Neural progenitor cell (in vitro differentiated cells): ENCODE measurements around the gene HECTD4. TPM values are rescaled to one million over a fixed set of nuclear protein-coding genes. Genes with fewer than 3 reads are reported as not detected.
"Not testable (repeated sequence)": the region's sequence is repeated elsewhere in the genome, so short reads cannot be mapped to it uniquely, and the experiment has no call there.

ENCODE experiments used
- DNase-seq: peaks from one replicate; pipeline ENCODE4 v3.0.0-alpha.2; 2016; ENCODE audit warnings: low spot score
- H2AFZ ChIP-seq: fragments of 200-600 bp; sonication (generic); replicated peaks from 2 replicates; pipeline ENCODE4 v1.6.1; 2016; ENCODE audit warnings: antibody characterized with exemption
- H3F3A ChIP-seq: fragments of 200-600 bp; sonication (generic); 2 replicates; pipeline ENCODE4 v1.6.1; 2016; ENCODE audit warnings: antibody characterized with exemption, low read depth
- H3K27ac ChIP-seq: fragments of 200-600 bp; sonication (generic); 2 replicates; pipeline ENCODE4 v1.5.1; 2016; ENCODE audit warnings: mild to moderate bottlenecking
- H3K27me3 ChIP-seq: fragments of 200-600 bp; sonication (generic); 2 replicates; pipeline ENCODE4 v1.6.1; 2016; ENCODE audit warnings: mild to moderate bottlenecking, moderate library complexity
- H3K36me3 ChIP-seq: fragments of 200-600 bp; sonication (generic); 2 replicates; pipeline ENCODE4 v1.5.1; 2016
- H3K4me1 ChIP-seq: fragments of 200-600 bp; sonication (generic); 2 replicates; pipeline ENCODE4 v1.6.1; 2016; ENCODE audit warnings: mixed run types
- H3K4me2 ChIP-seq: fragments of 200-600 bp; sonication (generic); 2 replicates; pipeline ENCODE4 v1.6.1; 2016
- H3K4me3 ChIP-seq: fragments of 200-600 bp; sonication (generic); 2 replicates; pipeline ENCODE4 v1.5.1; 2016
- H3K79me2 ChIP-seq: fragments of 200-600 bp; sonication (generic); 2 replicates; pipeline ENCODE4 v1.6.1; 2016; ENCODE audit warnings: low read depth
- H3K9ac ChIP-seq: fragments of 200-600 bp; sonication (generic); 2 replicates; pipeline ENCODE4 v1.6.1; 2016
- H3K9me3 ChIP-seq: fragments of 200-600 bp; sonication (generic); 2 replicates; pipeline ENCODE4 v1.5.1; 2016; ENCODE audit warnings: low read depth
- H4K20me1 ChIP-seq: fragments of 200-600 bp; sonication (generic); 2 replicates; pipeline ENCODE4 v1.6.1; 2016; ENCODE audit warnings: low read depth
- H3K27ac Mint-ChIP-seq: 3 replicates; pipeline ENCODE4 v1.8.0; 2021; ENCODE audit warnings: mixed read lengths
- H3K27me3 Mint-ChIP-seq: 2 replicates; pipeline ENCODE4 v1.8.0; 2022; ENCODE audit warnings: low read depth, mild to moderate bottlenecking, inconsistent platforms, moderate library complexity, mixed read lengths; ENCODE audit not compliant: insufficient read depth
- H3K36me3 Mint-ChIP-seq: 3 replicates; pipeline ENCODE4 v1.8.0; 2021; ENCODE audit warnings: mixed read lengths
- H3K4me1 Mint-ChIP-seq: 3 replicates; pipeline ENCODE4 v1.8.0; 2021; ENCODE audit warnings: mixed read lengths
- H3K4me3 Mint-ChIP-seq: 3 replicates; pipeline ENCODE4 v1.8.0; 2021; ENCODE audit warnings: mild to moderate bottlenecking, moderate library complexity, mixed read lengths
- H3K9me3 Mint-ChIP-seq: 3 replicates; pipeline ENCODE4 v1.8.0; 2020; ENCODE audit warnings: mixed read lengths
- EZH2 ChIP-seq: fragments of 200-600 bp; sonication (generic); IDR thresholded peaks from 2 replicates; pipeline ENCODE4 v1.6.1; 2017; ENCODE audit warnings: antibody characterized with exemption, mild to moderate bottlenecking, moderate library complexity
- EZH2phosphoT487 ChIP-seq: fragments of 200-600 bp; sonication (generic); IDR thresholded peaks from 2 replicates; pipeline ENCODE4 v1.6.1; 2017; ENCODE audit warnings: antibody characterized with exemption
- total RNA-seq: library from RNA; depleted of rRNA; stranded (reverse); fragments of >200 nt; gene quantifications from 2 replicates; pipeline ENCODE4 v1.2.3, GENCODE V29; 2015; ENCODE audit warnings: low replicate concordance
- TF ChIP-seq, protein P1 (sequence below): fragments of 200-600 bp; sonication (generic); IDR thresholded peaks from 2 replicates; pipeline ENCODE4 v1.5.1; 2017; ENCODE audit warnings: antibody characterized with exemption, mild to moderate bottlenecking

Gene HECTD4
- total RNA-seq, 1 donor from 2014 or later: 11.0 TPM

DNA sequence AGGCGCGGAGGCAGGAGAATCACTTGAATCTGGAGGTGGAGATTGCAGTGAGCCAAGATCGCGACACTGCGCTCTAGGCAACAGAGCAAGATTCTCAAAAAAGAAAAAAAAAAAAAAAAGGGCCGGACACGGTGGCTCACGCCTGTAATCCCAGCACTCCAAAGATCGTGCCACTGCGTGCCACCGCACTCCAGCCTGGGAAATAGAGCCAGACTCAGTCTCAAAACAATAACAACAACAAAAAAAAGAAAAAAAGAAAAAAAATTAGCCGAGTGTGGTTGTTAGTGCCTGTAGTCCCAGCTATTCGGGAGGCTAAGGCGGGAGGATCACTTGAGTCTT is 27.6 kb upstream of the HECTD4 start:
- Histone ChIP-seq H4K20me1 (peaks cover 41% of the 10 kb centered on the region), H3K4me2 (no peak overlapping the region), H2AFZ (no peak overlapping the region), H3F3A (peaks cover 51% of the 10 kb centered on the region), H3K27ac (no peak overlapping the region), H3K79me2 (peaks cover 30% of the 10 kb centered on the region), H3K36me3 (peaks cover 31% of the 10 kb centered on the region), H3K27me3 (no peaks in the 10 kb centered on the region), H3K9me3 (no peaks in the 10 kb centered on the region), H3K4me1 (peaks cover 10% of the 10 kb centered on the region), H3K4me3 (no peak overlapping the region), H3K9ac (no peak overlapping the region)
- Mint-ChIP-seq H3K27me3 (peaks cover 8% of the 10 kb centered on the region), H3K27ac (no peak overlapping the region), H3K4me1 (peaks cover 16% of the 10 kb centered on the region), H3K4me3 (peak overlapping the region; percentile 100), H3K9me3 (no peaks in the 10 kb centered on the region), H3K36me3 (peaks cover 27% of the 10 kb centered on the region)
- TF ChIP-seq, protein P1, sequence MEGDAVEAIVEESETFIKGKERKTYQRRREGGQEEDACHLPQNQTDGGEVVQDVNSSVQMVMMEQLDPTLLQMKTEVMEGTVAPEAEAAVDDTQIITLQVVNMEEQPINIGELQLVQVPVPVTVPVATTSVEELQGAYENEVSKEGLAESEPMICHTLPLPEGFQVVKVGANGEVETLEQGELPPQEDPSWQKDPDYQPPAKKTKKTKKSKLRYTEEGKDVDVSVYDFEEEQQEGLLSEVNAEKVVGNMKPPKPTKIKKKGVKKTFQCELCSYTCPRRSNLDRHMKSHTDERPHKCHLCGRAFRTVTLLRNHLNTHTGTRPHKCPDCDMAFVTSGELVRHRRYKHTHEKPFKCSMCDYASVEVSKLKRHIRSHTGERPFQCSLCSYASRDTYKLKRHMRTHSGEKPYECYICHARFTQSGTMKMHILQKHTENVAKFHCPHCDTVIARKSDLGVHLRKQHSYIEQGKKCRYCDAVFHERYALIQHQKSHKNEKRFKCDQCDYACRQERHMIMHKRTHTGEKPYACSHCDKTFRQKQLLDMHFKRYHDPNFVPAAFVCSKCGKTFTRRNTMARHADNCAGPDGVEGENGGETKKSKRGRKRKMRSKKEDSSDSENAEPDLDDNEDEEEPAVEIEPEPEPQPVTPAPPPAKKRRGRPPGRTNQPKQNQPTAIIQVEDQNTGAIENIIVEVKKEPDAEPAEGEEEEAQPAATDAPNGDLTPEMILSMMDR: no peak
- no peak for TF ChIP-seq EZH2
- TF ChIP-seq EZH2phosphoT487: no peak
- no peak for DNase-seq

DNA sequence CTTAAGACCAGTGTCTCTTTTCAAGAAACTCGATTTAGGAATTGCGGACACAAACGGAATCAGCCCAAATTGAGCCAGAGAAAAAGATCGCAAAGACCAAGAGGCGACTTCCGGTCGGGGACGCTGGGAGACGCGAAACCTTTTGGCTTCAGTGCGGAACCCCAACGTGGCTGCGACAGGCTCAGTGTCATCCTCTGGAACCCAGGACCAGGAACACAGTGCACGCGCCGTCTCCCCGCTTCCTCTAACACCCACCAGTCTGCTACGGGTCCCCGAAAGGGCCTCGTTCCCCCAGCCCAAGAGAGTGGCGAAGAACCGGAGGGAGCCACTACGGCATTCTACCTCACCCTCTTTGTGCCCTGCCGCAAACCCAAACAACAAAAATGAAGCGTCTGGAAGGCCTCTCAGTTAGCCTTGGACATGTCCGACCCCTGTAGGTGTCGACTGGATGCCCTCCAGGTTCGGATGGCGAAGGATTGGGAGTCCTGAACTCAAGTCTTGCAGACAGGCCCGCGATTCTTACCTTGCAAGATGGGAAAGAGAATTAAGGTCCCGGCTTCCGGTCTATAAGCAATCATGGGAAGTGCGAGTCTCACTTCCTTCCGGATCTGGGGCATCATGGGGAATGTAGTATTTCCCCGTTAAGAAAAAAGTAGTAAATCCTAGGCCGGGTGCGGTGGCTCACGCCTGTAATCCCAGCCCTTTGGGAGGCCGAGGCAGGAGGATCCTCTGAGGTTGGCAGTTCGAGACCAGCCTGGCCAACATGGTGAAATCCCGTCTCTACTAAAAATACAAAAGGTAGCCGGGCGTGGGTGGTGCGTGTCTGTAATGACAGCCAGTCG is 27.1 kb upstream of the HECTD4 start, which contains the start of gene RPL6:
Gene RPL6, minus strand, starts transcription at position 542 of the 842 bp plus-strand sequence. CDS start 949 bp downstream, outside the sequence.
- Mint-ChIP-seq H3K36me3 (peaks cover 32% of the 10 kb centered on the region), H3K4me3 (peak within 1 kb of the TSS; percentile 100), H3K27me3 (peaks cover 8% of the 10 kb centered on the region), H3K4me1 (peaks cover 16% of the 10 kb centered on the region), H3K27ac (peak within 1 kb of the TSS; percentile 100), H3K9me3 (no peaks in the 10 kb centered on the region)
- Histone ChIP-seq H3K27me3 (no peaks in the 10 kb centered on the region), H3F3A (peaks cover 57% of the 10 kb centered on the region), H3K36me3 (peaks cover 32% of the 10 kb centered on the region), H3K9ac (peak within 1 kb of the TSS; percentile 97), H3K4me2 (peak within 1 kb of the TSS; percentile 99), H2AFZ (peak within 1 kb of the TSS; percentile 98), H3K4me1 (peaks cover 10% of the 10 kb centered on the region), H3K4me3 (peak within 1 kb of the TSS; percentile 93), H3K79me2 (peaks cover 30% of the 10 kb centered on the region), H3K27ac (peak within 1 kb of the TSS; percentile 100), H4K20me1 (peaks cover 46% of the 10 kb centered on the region), H3K9me3 (no peaks in the 10 kb centered on the region)
- TF ChIP-seq, protein P1: no peak
- TF ChIP-seq EZH2 (no peak), EZH2phosphoT487 (no peak)
- DNase-seq: peak; percentile 94

GRCh38 chr12:112408621-112409020 is 26.4 kb upstream of the HECTD4 start:
- peak overlapping the region; percentile 97 for H3K9ac ChIP-seq
- Mint-ChIP-seq H3K9me3 (no peaks in the 10 kb centered on the region), H3K4me1 (peaks cover 16% of the 10 kb centered on the region), H3K27ac (peak overlapping the region; percentile 100), H3K4me3 (peak overlapping the region; percentile 100), H3K27me3 (peaks cover 8% of the 10 kb centered on the region), H3K36me3 (peaks cover 32% of the 10 kb centered on the region)
- H3K9me3 ChIP-seq: no peaks in the 10 kb centered on the region
- H2AFZ ChIP-seq: peak overlapping the region; percentile 98
- H3K36me3 ChIP-seq: peaks cover 32% of the 10 kb centered on the region
- H3F3A ChIP-seq: peaks cover 64% of the 10 kb centered on the region
- peaks cover 30% of the 10 kb centered on the region for H3K79me2 ChIP-seq
- peak overlapping the region; percentile 99 for H3K4me2 ChIP-seq
- DNase-seq: no peak
- no peak for TF ChIP-seq EZH2phosphoT487
- no peak for TF ChIP-seq EZH2
- TF ChIP-seq, protein P1: no peak
- peaks cover 10% of the 10 kb centered on the region for H3K4me1 ChIP-seq
- H3K4me3 ChIP-seq: peak overlapping the region; percentile 93
- H3K27ac ChIP-seq: peak overlapping the region; percentile 100
- H3K27me3 ChIP-seq: no peaks in the 10 kb centered on the region
- peaks cover 46% of the 10 kb centered on the region for H4K20me1 ChIP-seq

GRCh38 chr12:112407683-112408082 is 25.5 kb upstream of the HECTD4 start:
- Mint-ChIP-seq H3K4me3 (peak overlapping the region; percentile 100), H3K36me3 (peaks cover 34% of the 10 kb centered on the region), H3K4me1 (peaks cover 16% of the 10 kb centered on the region), H3K27ac (peak overlapping the region; percentile 50)
- DNase-seq, H3K27me3 ChIP-seq, H2AFZ ChIP-seq, H3K9me3 Mint-ChIP-seq, H3K27ac ChIP-seq, H3K27me3 Mint-ChIP-seq, H3K9me3 ChIP-seq: not testable (repeated sequence)
- Histone ChIP-seq H3K4me2 (peak overlapping the region; percentile 99), H3K4me1 (peaks cover 10% of the 10 kb centered on the region), H4K20me1 (peaks cover 46% of the 10 kb centered on the region), H3K36me3 (peaks cover 32% of the 10 kb centered on the region), H3K79me2 (peaks cover 30% of the 10 kb centered on the region), H3K9ac (peak overlapping the region; percentile 97), H3F3A (peaks cover 70% of the 10 kb centered on the region), H3K4me3 (peak overlapping the region; percentile 93)
